HL-60 (cell line): ENCODE data around the gene DDRGK1.

Experiments
- DNase-seq, 2 experiments: peaks; one replicate each; pipeline ENCODE4 v3.0.0-alpha.2; 2010 to 2020; ENCODE audit warnings: low read depth in 1 of 2, low spot score in 1 of 2
- H3K27ac ChIP-seq: fragments of 250-450 bp; sonication (Bioruptor Pico); replicated peaks from 2 replicates; pipeline ENCODE4 v1.5.1; 2020; ENCODE audit warnings: mild to moderate bottlenecking, moderate library complexity
- H3K27me3 ChIP-seq: fragments of 250-450 bp; sonication (Bioruptor Pico); 2 replicates; pipeline ENCODE4 v1.5.1; 2021; ENCODE audit warnings: mild to moderate bottlenecking, moderate library complexity; ENCODE audit not compliant: insufficient read depth, poor library complexity, severe bottlenecking
- H3K4me3 ChIP-seq: replicated peaks from 2 replicates; pipeline ENCODE4 v1.5.1; 2011; ENCODE audit warnings: mild to moderate bottlenecking, control low read depth, low read length; ENCODE audit not compliant: insufficient read depth
- CTCF ChIP-seq: IDR thresholded peaks from one replicate; pipeline ENCODE4 v1.5.1; 2011; ENCODE audit warnings: low read length, control low read depth, inconsistent platforms; ENCODE audit not compliant: insufficient read depth
- GABPA ChIP-seq: IDR thresholded peaks from 2 replicates; pipeline ENCODE4 v1.6.1; 2012; ENCODE audit warnings: low read depth
- POLR2AphosphoS5 ChIP-seq: IDR thresholded peaks from 2 replicates; pipeline ENCODE4 v1.6.1; 2012; ENCODE audit warnings: low read depth
- REST ChIP-seq: IDR thresholded peaks from 2 replicates; pipeline ENCODE4 v1.6.1; 2012; ENCODE audit warnings: low read depth; ENCODE audit not compliant: insufficient replicate concordance
- SPI1 ChIP-seq: IDR thresholded peaks from 2 replicates; pipeline ENCODE4 v1.6.1; 2012; ENCODE audit warnings: low read depth, mild to moderate bottlenecking, borderline replicate concordance

Gene DDRGK1

GRCh38 chr20:3233131-3233990 is 28.9 kb upstream of the DDRGK1 start:
- TF ChIP-seq GABPA (no peak), CTCF (no peak), REST (no peak), POLR2AphosphoS5 (no peak), SPI1 (no peak)
- DNase-seq: no peak
- Histone ChIP-seq H3K27me3 (peaks cover 22% of the 10 kb centered on the region), H3K27ac (no peak overlapping the region), H3K4me3 (no peak overlapping the region)

- Histone ChIP-seq H3K27me3 (peaks cover 9% of the 10 kb centered on the region), H3K4me3 (no peak overlapping the region), H3K27ac (no peak overlapping the region)
- no peak for DNase-seq
- TF ChIP-seq REST: no peak
- TF ChIP-seq GABPA: no peak
- TF ChIP-seq POLR2AphosphoS5: no peak
- no peak for TF ChIP-seq SPI1
- TF ChIP-seq CTCF: no peak
Observed at GRCh38 chr20:3231889-3232588, 27.6 kb upstream of the DDRGK1 start.

GRCh38 chr20:3231116-3231515 is 26.6 kb upstream of the DDRGK1 start:
- DNase-seq: no peak
- TF ChIP-seq POLR2AphosphoS5 (no peak), REST (no peak), CTCF (no peak), SPI1 (no peak), GABPA (no peak)
- no peak overlapping the region for H3K4me3 ChIP-seq

More at GRCh38 chr20:3231116-3231515, 26.6 kb upstream of the DDRGK1 start:
- Histone ChIP-seq H3K27me3 (peaks cover 3% of the 10 kb centered on the region), H3K27ac (no peak overlapping the region)
